Fibroblast of villous mesenchyme (primary cell): ENCODE measurements around the gene PDZD8. TPM values are rescaled to one million over a fixed set of nuclear protein-coding genes. Genes with fewer than 3 reads are reported as not detected.

ENCODE experiments used
- DNase-seq: peaks from one replicate; pipeline ENCODE4 v3.0.0-alpha.2; 2010; ENCODE audit warnings: low read depth
- H3K4me3 ChIP-seq: 2 replicates; pipeline ENCODE4 v1.5.1; 2011; ENCODE audit warnings: low read depth, mild to moderate bottlenecking, low read length
- CTCF ChIP-seq: IDR thresholded peaks from 2 replicates; pipeline ENCODE4 v1.5.1; 2012; ENCODE audit warnings: low read depth, mild to moderate bottlenecking, low read length; ENCODE audit not compliant: insufficient read depth
- total RNA-seq: library from RNA; depleted of rRNA; stranded (reverse); fragments of >200 nt; gene quantifications from 2 replicates; pipeline ENCODE4 v1.2.3, GENCODE V29; 2012

Gene PDZD8
- total RNA-seq, 1 donor: 37.1 TPM

DNA sequence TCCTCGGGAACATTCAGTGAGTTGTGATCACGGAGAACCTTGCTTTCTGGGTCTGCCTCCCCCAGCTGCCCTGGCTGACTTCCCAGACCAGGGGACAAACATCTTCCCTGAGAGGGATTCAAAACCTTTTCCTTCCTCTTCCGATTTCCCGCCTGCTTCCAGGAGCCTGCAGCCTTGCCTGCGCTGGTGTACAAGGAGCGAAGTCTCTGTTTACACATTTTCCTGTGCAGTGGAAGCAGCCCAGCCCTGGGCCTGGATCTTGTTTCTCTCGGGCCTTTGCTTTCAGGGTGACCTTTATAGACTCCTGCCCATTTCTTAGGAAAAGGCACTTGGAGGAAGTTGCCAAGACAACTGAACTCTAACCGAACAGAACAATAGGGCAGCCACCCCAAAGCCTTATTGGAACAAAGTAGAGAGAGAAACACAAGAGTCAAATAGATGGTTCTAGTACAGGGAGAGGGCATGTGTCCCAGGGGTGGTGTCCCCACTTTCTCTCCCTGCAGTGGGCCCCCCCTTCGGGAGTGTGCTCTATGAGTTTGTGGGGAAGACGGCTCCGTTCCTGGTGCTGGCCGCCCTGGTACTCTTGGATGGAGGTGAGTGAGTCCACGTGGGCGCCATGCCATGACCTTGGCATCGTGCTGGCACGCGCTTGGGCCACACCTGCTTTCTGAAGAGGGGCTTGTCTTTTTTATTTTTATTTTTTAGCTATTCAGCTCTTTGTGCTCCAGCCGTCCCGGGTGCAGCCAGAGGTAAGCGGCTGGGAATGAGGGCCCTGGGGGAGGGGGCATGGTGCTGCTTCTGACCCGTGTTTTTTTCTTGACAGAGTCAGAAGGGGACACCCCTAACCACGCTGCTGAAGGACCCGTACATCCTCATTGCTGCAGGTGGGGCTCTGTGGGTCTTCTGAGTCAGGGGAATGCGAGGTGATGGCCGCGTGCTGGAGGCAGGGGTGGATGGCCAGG, 120.2 kb downstream of the PDZD8 start:
- no peak overlapping the region for H3K4me3 ChIP-seq
- no peak for TF ChIP-seq CTCF
- no peak for DNase-seq

DNA sequence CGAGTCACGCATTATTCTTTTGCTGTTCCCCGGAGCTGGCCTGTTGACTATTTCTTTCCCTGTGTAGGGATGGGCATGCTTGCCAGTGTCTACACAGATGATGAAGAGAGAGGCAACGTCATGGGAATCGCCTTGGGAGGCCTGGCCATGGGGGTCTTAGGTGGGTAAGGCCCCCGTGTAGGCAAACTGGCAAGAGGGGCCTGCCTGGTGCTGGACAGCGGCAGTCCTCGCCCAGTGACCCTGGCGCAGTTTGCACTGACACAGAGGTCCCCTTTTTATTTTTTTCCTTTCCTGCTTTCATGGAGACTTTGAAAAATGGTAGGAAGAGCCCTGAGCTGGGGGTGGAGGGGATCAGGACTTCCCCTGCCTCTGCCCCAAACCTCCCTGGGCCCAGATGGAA, 120.9 kb downstream of the PDZD8 start:
- no peak for DNase-seq
- TF ChIP-seq CTCF: no peak
- no peak overlapping the region for H3K4me3 ChIP-seq

DNA sequence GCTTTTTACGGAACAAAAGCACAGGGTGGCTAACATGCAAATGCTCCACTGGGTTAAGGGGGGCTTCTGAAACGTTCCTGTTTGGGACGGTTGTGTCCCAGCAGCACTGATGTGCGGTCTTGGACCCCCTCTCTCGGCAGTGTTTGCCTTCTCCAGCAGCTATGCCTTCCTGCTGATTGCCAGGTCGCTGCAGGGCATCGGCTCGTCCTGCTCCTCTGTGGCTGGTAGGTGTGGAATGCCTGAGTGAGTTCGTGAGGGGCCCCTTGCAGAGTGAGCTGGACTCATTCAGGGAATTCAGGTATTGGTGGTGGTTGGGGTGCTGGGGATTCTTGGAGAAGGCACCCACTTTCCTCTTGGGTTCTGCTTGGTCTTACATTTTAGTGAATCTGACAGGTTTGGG, 121.3 kb downstream of the PDZD8 start:
- TF ChIP-seq CTCF: no peak
- no peak overlapping the region for H3K4me3 ChIP-seq
- DNase-seq: no peak

- DNase-seq: no peak
- TF ChIP-seq CTCF: no peak
- H3K4me3 ChIP-seq: no peak overlapping the region
Observed at GRCh38 chr10:117250411-117250810, 124.8 kb downstream of the PDZD8 start.

DNA sequence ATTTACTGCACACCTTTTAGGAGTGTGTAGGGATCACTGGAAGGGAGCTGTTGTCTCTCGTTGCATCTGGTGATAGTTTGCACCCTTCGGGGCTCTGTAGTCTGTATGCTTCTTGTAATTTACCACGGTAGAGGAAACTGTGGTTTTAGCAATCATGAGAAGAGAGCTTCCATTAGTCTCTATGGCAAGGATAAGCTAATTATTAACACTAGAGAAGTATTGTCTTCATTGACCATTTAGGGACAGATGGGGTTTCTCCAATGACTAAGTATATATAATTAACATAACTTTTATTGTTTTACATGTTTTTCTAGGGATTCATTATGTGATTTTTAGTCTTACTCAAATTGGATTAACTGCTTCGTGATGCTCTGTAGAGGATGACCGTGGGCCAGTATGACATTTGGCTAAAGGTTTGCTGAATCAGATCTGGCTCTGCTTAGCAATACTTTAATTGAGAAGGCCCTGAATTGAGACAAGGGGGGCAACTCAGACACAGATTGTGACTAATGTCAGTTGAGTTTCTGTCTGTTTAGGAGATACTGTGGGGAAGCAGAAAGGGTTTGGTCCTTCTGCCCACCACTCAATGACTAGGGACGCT, 125.6 kb downstream of the PDZD8 start:
- H3K4me3 ChIP-seq: no peak overlapping the region
- TF ChIP-seq CTCF: no peak
- no peak for DNase-seq

- no peak overlapping the region for H3K4me3 ChIP-seq
- no peak for DNase-seq
- TF ChIP-seq CTCF: no peak
Observed at GRCh38 chr10:117248750-117249465, 126.3 kb downstream of the PDZD8 start.
